HepG2 (cell line): Measurements from ENCODE around the gene GRIA3. TPM values are rescaled to one million over a fixed set of nuclear protein-coding genes. Genes with fewer than 3 reads are reported as not detected.

ENCODE experiments used
- ATAC-seq: fragments of 200-7000 bp; cut with Tn5 transposase; 3 replicates; pipeline ENCODE4 v1.9.1; 2020; ENCODE audit warnings: mild to moderate bottlenecking, moderate library complexity
- BruUV-seq: library from RNA; stranded (reverse); fragments of 400-500 nt; replicated peaks from 2 replicates; lab custom pipeline; 2021; lab: Mats Ljungman, UMichigan
- CTCF ChIA-PET: fragments of 300-600 bp; formaldehyde crosslinking; extraction: SDS; loops from one replicate; lab custom pipeline; 2021; ENCODE audit warnings: low total read pairs, inconsistent platforms, low intra/inter-chr PET ratio; lab: Yijun Ruan, JAX
- POLR2A ChIA-PET: fragments of 350-600 bp; sonication (Branson Sonifier 250); formaldehyde crosslinking; loops from one replicate; lab custom pipeline; 2020; ENCODE audit warnings: antibody characterized with exemption, inconsistent platforms; lab: Yijun Ruan, JAX
- DNase-seq: peaks from one replicate; pipeline ENCODE4 v3.0.0-alpha.2; 2015; ENCODE audit warnings: low spot score
- FAIRE-seq: peaks from 3 replicates; lab custom pipeline; 2011; peaks lifted over from hg19 to GRCh38; lab: Jason Lieb, UNC
- H2AFZ ChIP-seq: one replicate; pipeline ENCODE4 v1.6.1; 2011; ENCODE audit warnings: low read length, inconsistent platforms
- H3K27ac ChIP-seq: fragments of 300-600 bp; 3 replicates; pipeline ENCODE4 v1.8.0; 2011; ENCODE audit warnings: mixed run types, mild to moderate bottlenecking, mixed read lengths, low read length, inconsistent platforms; ENCODE audit not compliant: insufficient read depth; ENCODE audit errors: extremely low read length
- H3K27me3 ChIP-seq, 2 experiments: fragments of 200-600 bp in 1 of 2; 2 replicates in 1 of 2; 3 replicates in 1 of 2; pipeline versions ENCODE4 v1.6.0 to v1.8.0; 2011; ENCODE audit warnings: low read length in 2 of 2, mild to moderate bottlenecking in 2 of 2, moderate library complexity in 2 of 2, inconsistent platforms in 1 of 2; ENCODE audit not compliant: insufficient read depth in 2 of 2, control insufficient read depth in 1 of 2
- H3K36me3 ChIP-seq, 2 experiments: fragments of 200-600 bp in 1 of 2; replicated peaks in 1 of 2; 2 replicates in 1 of 2; 3 replicates in 1 of 2; pipeline versions ENCODE4 v1.5.1 to v1.8.0; 2011; ENCODE audit warnings: low read length in 2 of 2, inconsistent platforms in 1 of 2; ENCODE audit not compliant: insufficient read depth in 2 of 2, control insufficient read depth in 1 of 2
- H3K4me1 ChIP-seq: 2 replicates; pipeline ENCODE4 v1.5.1; 2012; ENCODE audit warnings: low read length, inconsistent platforms; ENCODE audit not compliant: insufficient read depth
- H3K4me2 ChIP-seq: 2 replicates; pipeline ENCODE4 v1.6.0; 2011; ENCODE audit warnings: low read depth, low read length, inconsistent platforms
- H3K4me3 ChIP-seq, 3 experiments: fragments of 200-600 bp in 1 of 3; sonication (generic), shearing (Covaris generic) in 1 of 3; replicated peaks in 1 of 3; 2 replicates each; pipeline ENCODE4 v1.5.1; 2011 to 2016; ENCODE audit warnings: low read length in 3 of 3, inconsistent platforms in 2 of 3, low read depth in 2 of 3, mild to moderate bottlenecking in 2 of 3, control low read depth in 1 of 3, mixed read lengths in 1 of 3; ENCODE audit not compliant: insufficient read depth in 1 of 3
- H3K79me2 ChIP-seq: one replicate; pipeline ENCODE4 v1.6.1; 2011; ENCODE audit warnings: low read length, inconsistent platforms; ENCODE audit not compliant: insufficient read depth
- H3K9ac ChIP-seq: 2 replicates; pipeline ENCODE4 v1.6.0; 2011; ENCODE audit warnings: mild to moderate bottlenecking, low read depth, low read length, inconsistent platforms; ENCODE audit not compliant: insufficient read depth
- H3K9me3 ChIP-seq: 2 replicates; pipeline ENCODE4 v1.5.1; 2012; ENCODE audit warnings: mild to moderate bottlenecking, low read length
- H4K20me1 ChIP-seq: 2 replicates; pipeline ENCODE4 v1.6.0; 2011; ENCODE audit warnings: inconsistent platforms, mild to moderate bottlenecking, low read length, moderate library complexity; ENCODE audit not compliant: insufficient read depth
- BRD4 ChIP-seq: sonication (generic); formaldehyde crosslinking; IDR thresholded peaks from 2 replicates; pipeline ENCODE4 v1.4.0; 2020; ENCODE audit warnings: missing genetic modification reagents
- FOXK1 ChIP-seq: sonication (generic); formaldehyde crosslinking; IDR thresholded peaks from 2 replicates; pipeline ENCODE4 v1.4.0; 2020; ENCODE audit warnings: low read depth, missing genetic modification reagents, borderline replicate concordance
- KDM3A ChIP-seq: IDR thresholded peaks from 2 replicates; pipeline ENCODE4 v1.6.1; 2018; ENCODE audit warnings: low read depth, missing compliant biosample characterization
- THRA ChIP-seq: sonication (generic); formaldehyde crosslinking; IDR thresholded peaks from 2 replicates; pipeline ENCODE4 v1.4.0; 2020; ENCODE audit warnings: missing genetic modification reagents, borderline replicate concordance
- ZNF292 ChIP-seq: sonication (generic); formaldehyde crosslinking; IDR thresholded peaks from 2 replicates; pipeline ENCODE4 v1.8.1; 2022; ENCODE audit warnings: mild to moderate bottlenecking, low read depth, missing genetic modification reagents, borderline replicate concordance
- ZNF317 ChIP-seq: sonication (generic); formaldehyde crosslinking; IDR thresholded peaks from 2 replicates; pipeline ENCODE4 v1.5.0; 2020; ENCODE audit warnings: mild to moderate bottlenecking, missing genetic modification reagents
- ZSCAN25 ChIP-seq: sonication (generic); formaldehyde crosslinking; IDR thresholded peaks from 2 replicates; pipeline ENCODE4 v1.8.0; 2022; ENCODE audit warnings: mild to moderate bottlenecking, missing genetic modification reagents
- WGBS: methylation state at CpG from one replicate; pipeline ENCODE4 v1.1.6; 2017; ENCODE audit warnings: low lambda C conversion rate; 5-methylcytosine and 5-hydroxymethylcytosine counted together
- in situ Hi-C: cut with HindIII; loops from 2 replicates; pipeline ENCODE4 v1.10.0; 2017; ENCODE audit warnings: low pct_unique_long_range_greater_than_20kb; ENCODE audit not compliant: extremely low pct_ligation_motif_present
- intact Hi-C: fragments of 100-400 bp; cut with micrococcal nuclease; formaldehyde crosslinking; loops from one replicate; pipeline ENCODE4 v1.10.0; 2022; ENCODE audit not compliant: unreplicated experiment
- polyA plus RNA-seq, 8 experiments: library from polyadenylated mRNA; depleted of rRNA in 3 of 8; stranded (reverse) in 7 of 8; unstranded in 1 of 8; fragments of >200 nt; fragmentation: Illumina TruSeq in 4 of 8; extraction: Trizol in 4 of 8; gene quantifications; 2 replicates each; pipeline versions ENCODE4 v1.2.1 to v1.2.3, GENCODE V29; 2011 to 2016; ENCODE audit warnings: low read depth in 4 of 8, missing spikeins in 1 of 8, mixed read lengths in 1 of 8; ENCODE audit not compliant: insufficient read depth in 1 of 8
- total RNA-seq, 5 experiments: library from RNA; depleted of rRNA; stranded (reverse); fragments of >200 nt; fragmentation: Illumina TruSeq; extraction: Trizol; gene quantifications; 2 replicates each; pipeline ENCODE4 v1.2.3, GENCODE V29; 2016; ENCODE audit warnings: low read depth in 1 of 5
- TF ChIP-seq, protein P1 (sequence below): sonication (generic); formaldehyde crosslinking; IDR thresholded peaks from 2 replicates; pipeline ENCODE4 v1.8.0; 2022; ENCODE audit warnings: low read depth, missing genetic modification reagents
- TF ChIP-seq, protein P2 (sequence below): sonication (generic); formaldehyde crosslinking; IDR thresholded peaks from 2 replicates; pipeline ENCODE4 v1.4.0; 2020; ENCODE audit warnings: missing genetic modification reagents
- TF ChIP-seq, protein P3 (sequence below): IDR thresholded peaks from 2 replicates; pipeline ENCODE4 v1.6.1; 2012; ENCODE audit warnings: low read length, improper control_type of control experiment

GRIA3 gene
- total and polyA plus RNA-seq, 2 of the 13 experiments (the other 11 are each of a cell fraction or from before 2014, with no cell fraction given) = not detected

DNA sequence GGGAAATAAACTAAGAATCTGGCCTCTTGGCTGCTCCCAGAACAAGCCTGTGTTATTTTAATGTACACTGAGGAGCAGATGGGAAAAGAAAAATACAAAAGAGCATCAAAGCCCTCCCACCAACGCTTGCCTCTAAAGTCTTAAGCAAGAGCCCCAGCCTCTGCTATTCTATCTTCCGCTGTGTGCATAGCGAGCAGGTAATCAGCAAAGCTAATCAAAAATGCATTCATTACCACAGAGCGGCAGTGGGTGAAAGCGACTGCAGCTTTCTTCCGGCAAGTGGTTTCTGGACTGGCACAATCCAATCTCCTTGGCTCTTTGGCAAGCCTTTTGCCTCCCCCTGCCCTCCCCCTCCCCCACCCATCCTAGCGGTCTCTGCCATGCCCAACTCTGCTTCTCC is 13.5 kb upstream of the GRIA3 start (continued):
- TF ChIP-seq KDM3A (no peak), FOXK1 (CRISPR knock-in tag) (no peak), ZSCAN25 (CRISPR knock-in tag) (no peak)

GRCh38 chrX:123171781-123172180 is 12.3 kb upstream of the GRIA3 start:
- in situ Hi-C loops (no loop called here), intact Hi-C loops (no loop called here)
- FAIRE-seq = no peak
- Histone ChIP-seq H3K27ac (no peak overlapping the region), H4K20me1 (no peaks in the 10 kb centered on the region), H3K4me3 (no peak overlapping the region), H3K79me2 (no peaks in the 10 kb centered on the region), H3K36me3 (no peaks in the 10 kb centered on the region), H2AFZ (no peak overlapping the region), H3K9ac (no peak overlapping the region), H3K9me3 (no peaks in the 10 kb centered on the region), H3K4me1 (no peaks in the 10 kb centered on the region), H3K27me3 (no peaks in the 10 kb centered on the region), H3K4me2 (no peak overlapping the region)
- POLR2A ChIA-PET = no interaction called here
- 100% methylated on average over 2 of the region's 3 CpGs for WGBS
- DNase-seq = no peak
- TF ChIP-seq, protein P1, sequence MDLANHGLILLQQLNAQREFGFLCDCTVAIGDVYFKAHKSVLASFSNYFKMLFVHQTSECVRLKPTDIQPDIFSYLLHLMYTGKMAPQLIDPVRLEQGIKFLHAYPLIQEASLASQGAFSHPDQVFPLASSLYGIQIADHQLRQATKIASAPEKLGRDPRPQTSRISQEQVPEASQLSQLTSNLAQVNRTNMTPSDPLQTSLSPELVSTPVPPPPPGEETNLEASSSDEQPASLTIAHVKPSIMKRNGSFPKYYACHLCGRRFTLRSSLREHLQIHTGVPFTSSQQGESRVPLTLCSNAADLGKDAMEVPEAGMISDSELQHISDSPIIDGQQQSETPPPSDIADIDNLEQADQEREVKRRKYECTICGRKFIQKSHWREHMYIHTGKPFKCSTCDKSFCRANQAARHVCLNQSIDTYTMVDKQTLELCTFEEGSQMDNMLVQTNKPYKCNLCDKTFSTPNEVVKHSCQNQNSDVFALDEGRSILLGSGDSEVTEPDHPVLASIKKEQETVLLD (CRISPR knock-in tag) = no peak
- TF ChIP-seq, protein P2, sequence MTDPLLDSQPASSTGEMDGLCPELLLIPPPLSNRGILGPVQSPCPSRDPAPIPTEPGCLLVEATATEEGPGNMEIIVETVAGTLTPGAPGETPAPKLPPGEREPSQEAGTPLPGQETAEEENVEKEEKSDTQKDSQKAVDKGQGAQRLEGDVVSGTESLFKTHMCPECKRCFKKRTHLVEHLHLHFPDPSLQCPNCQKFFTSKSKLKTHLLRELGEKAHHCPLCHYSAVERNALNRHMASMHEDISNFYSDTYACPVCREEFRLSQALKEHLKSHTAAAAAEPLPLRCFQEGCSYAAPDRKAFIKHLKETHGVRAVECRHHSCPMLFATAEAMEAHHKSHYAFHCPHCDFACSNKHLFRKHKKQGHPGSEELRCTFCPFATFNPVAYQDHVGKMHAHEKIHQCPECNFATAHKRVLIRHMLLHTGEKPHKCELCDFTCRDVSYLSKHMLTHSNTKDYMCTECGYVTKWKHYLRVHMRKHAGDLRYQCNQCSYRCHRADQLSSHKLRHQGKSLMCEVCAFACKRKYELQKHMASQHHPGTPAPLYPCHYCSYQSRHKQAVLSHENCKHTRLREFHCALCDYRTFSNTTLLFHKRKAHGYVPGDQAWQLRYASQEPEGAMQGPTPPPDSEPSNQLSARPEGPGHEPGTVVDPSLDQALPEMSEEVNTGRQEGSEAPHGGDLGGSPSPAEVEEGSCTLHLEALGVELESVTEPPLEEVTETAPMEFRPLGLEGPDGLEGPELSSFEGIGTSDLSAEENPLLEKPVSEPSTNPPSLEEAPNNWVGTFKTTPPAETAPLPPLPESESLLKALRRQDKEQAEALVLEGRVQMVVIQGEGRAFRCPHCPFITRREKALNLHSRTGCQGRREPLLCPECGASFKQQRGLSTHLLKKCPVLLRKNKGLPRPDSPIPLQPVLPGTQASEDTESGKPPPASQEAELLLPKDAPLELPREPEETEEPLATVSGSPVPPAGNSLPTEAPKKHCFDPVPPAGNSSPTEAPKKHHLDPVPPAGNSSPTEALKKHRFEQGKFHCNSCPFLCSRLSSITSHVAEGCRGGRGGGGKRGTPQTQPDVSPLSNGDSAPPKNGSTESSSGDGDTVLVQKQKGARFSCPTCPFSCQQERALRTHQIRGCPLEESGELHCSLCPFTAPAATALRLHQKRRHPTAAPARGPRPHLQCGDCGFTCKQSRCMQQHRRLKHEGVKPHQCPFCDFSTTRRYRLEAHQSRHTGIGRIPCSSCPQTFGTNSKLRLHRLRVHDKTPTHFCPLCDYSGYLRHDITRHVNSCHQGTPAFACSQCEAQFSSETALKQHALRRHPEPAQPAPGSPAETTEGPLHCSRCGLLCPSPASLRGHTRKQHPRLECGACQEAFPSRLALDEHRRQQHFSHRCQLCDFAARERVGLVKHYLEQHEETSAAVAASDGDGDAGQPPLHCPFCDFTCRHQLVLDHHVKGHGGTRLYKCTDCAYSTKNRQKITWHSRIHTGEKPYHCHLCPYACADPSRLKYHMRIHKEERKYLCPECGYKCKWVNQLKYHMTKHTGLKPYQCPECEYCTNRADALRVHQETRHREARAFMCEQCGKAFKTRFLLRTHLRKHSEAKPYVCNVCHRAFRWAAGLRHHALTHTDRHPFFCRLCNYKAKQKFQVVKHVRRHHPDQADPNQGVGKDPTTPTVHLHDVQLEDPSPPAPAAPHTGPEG (CRISPR knock-in tag) = no peak
- TF ChIP-seq BRD4 (CRISPR knock-in tag) (no peak), ZNF292 (CRISPR knock-in tag) (no peak), THRA (CRISPR knock-in tag) (no peak), ZNF317 (no peak)
- TF ChIP-seq, protein P3, sequence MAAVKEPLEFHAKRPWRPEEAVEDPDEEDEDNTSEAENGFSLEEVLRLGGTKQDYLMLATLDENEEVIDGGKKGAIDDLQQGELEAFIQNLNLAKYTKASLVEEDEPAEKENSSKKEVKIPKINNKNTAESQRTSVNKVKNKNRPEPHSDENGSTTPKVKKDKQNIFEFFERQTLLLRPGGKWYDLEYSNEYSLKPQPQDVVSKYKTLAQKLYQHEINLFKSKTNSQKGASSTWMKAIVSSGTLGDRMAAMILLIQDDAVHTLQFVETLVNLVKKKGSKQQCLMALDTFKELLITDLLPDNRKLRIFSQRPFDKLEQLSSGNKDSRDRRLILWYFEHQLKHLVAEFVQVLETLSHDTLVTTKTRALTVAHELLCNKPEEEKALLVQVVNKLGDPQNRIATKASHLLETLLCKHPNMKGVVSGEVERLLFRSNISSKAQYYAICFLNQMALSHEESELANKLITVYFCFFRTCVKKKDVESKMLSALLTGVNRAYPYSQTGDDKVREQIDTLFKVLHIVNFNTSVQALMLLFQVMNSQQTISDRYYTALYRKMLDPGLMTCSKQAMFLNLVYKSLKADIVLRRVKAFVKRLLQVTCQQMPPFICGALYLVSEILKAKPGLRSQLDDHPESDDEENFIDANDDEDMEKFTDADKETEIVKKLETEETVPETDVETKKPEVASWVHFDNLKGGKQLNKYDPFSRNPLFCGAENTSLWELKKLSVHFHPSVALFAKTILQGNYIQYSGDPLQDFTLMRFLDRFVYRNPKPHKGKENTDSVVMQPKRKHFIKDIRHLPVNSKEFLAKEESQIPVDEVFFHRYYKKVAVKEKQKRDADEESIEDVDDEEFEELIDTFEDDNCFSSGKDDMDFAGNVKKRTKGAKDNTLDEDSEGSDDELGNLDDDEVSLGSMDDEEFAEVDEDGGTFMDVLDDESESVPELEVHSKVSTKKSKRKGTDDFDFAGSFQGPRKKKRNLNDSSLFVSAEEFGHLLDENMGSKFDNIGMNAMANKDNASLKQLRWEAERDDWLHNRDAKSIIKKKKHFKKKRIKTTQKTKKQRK = no peak
- CTCF ChIA-PET = no interaction called here
- no peak for ATAC-seq
- no TSS peak for BruUV-seq
